Hematopoietic multipotent progenitor cell (in vitro differentiated cells): ENCODE data around the gene ADCK1. TPM values are rescaled to one million over a fixed set of nuclear protein-coding genes. Genes with fewer than 3 reads are reported as not detected.
"Not testable (repeated sequence)": the region's sequence is repeated elsewhere in the genome, so short reads cannot be mapped to it uniquely, and the experiment has no call there.

ENCODE experiments used
- DNase-seq, 3 donors: peaks; one replicate each; pipeline ENCODE4 v3.0.0-alpha.2; 2011 to 2015; ENCODE audit warnings: low read depth in 2 of 3, low spot score in 2 of 3
- total RNA-seq: library from RNA; depleted of rRNA; stranded (reverse); fragments of >200 nt; gene quantifications from one replicate; pipeline ENCODE4 v1.2.3, GENCODE V29; 2012

ADCK1 gene
- total RNA-seq, 1 donor = 6.7 TPM

- no peak for DNase-seq
These were observed 5.8 kb downstream of the ADCK1 start for GRCh38 chr14:77805706-77806105.

GRCh38 chr14:77808250-77808649, 8.3 kb downstream of the ADCK1 start:
- no peak for DNase-seq

GRCh38 chr14:77809011-77809410, 9.1 kb downstream of the ADCK1 start:
- no peak for DNase-seq

GRCh38 chr14:77812028-77812427, 12.1 kb downstream of the ADCK1 start:
- DNase-seq = no peak

- DNase-seq = not testable (repeated sequence)
These were observed 12.8 kb downstream of the ADCK1 start for GRCh38 chr14:77812682-77813081.

GRCh38 chr14:77822307-77822706, 22.4 kb downstream of the ADCK1 start:
- no peak for DNase-seq

GRCh38 chr14:77822741-77823140, 22.8 kb downstream of the ADCK1 start:
- DNase-seq = no peak

- no peak for DNase-seq
These were observed 23.5 kb downstream of the ADCK1 start for GRCh38 chr14:77823378-77823777.

GRCh38 chr14:77825895-77826519, 26.1 kb downstream of the ADCK1 start:
- no peak for DNase-seq

- DNase-seq = no peak
These were observed 30.8 kb downstream of the ADCK1 start for GRCh38 chr14:77830692-77831091.

GRCh38 chr14:77832297-77832696, 32.4 kb downstream of the ADCK1 start:
- DNase-seq = no peak

- no peak for DNase-seq
These were observed 38.0 kb downstream of the ADCK1 start for GRCh38 chr14:77837926-77838325.

- DNase-seq = no peak
These were observed 39.1 kb downstream of the ADCK1 start for GRCh38 chr14:77838831-77839511.

GRCh38 chr14:77843195-77843594, 43.3 kb downstream of the ADCK1 start:
- DNase-seq = no peak

GRCh38 chr14:77843651-77844050, 43.7 kb downstream of the ADCK1 start:
- DNase-seq = no peak

GRCh38 chr14:77844802-77845201, 44.9 kb downstream of the ADCK1 start:
- no peak for DNase-seq

GRCh38 chr14:77848031-77848430, 48.1 kb downstream of the ADCK1 start:
- DNase-seq = no peak

- no peak for DNase-seq
These were observed 49.8 kb downstream of the ADCK1 start for GRCh38 chr14:77849711-77850110.

GRCh38 chr14:77853919-77854318, 54.0 kb downstream of the ADCK1 start:
- no peak for DNase-seq

GRCh38 chr14:77856941-77857340, 57.0 kb downstream of the ADCK1 start:
- DNase-seq = no peak

- DNase-seq = peak in 1 of 3 donors; percentile 40
These were observed 60.1 kb downstream of the ADCK1 start for GRCh38 chr14:77859934-77860570.

GRCh38 chr14:77861201-77861600, 61.3 kb downstream of the ADCK1 start:
- no peak for DNase-seq
